Measurements from ENCODE around the gene IGBP1.

Gene IGBP1

DNA sequence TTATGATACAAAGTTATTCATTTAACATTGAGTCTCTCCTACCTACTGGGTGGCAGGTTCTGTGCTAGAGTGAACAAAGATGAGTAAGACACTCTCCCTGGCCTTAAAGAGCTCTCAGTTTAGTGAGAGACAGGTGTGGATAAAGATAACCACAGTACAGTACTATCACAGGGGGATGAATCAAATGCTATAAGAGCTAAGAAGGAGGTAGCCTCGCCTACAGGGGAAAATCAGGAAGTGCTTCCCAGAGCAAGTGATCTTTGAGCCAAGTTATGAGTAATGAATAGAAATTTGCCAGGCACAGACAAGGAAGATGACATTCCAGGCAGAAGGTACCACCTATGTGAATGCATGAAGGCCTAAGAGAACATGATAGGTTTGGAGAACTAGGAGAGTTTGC lies 3.4 kb upstream of the IGBP1 start:
- Mint-ChIP-seq H3K9me3 (no peaks in the 10 kb centered on the region), H3K36me3 (ENCODE audit: low read depth) (peaks cover 17% of the 10 kb centered on the region), H3K27me3 (peaks cover 3% of the 10 kb centered on the region), H3K4me1 (ENCODE audit: low read depth) (peaks cover 10% of the 10 kb centered on the region), H3K4me3 (no peak overlapping the region), H3K27ac (no peak overlapping the region)
- intact Hi-C loops (cut with micrococcal nuclease) = loop anchor here (5.0 to 10.0 kb wide), 2 partner anchors 305 to 513 kb away; partner anchors contain the start of gene EDA

- Mint-ChIP-seq H3K27me3 (peaks cover 3% of the 10 kb centered on the region), H3K4me3 (no peak overlapping the region), H3K36me3 (ENCODE audit: low read depth) (peaks cover 32% of the 10 kb centered on the region), H3K27ac (no peak overlapping the region), H3K9me3 (no peaks in the 10 kb centered on the region), H3K4me1 (ENCODE audit: low read depth) (peaks cover 25% of the 10 kb centered on the region)
- intact Hi-C loops (cut with micrococcal nuclease) = loop anchor here (5.0 to 10.0 kb wide), 2 partner anchors 303 to 515 kb away; partner anchors contain the start of gene EDA
These were observed 1.0 kb upstream of the IGBP1 start for GRCh38 chrX:70132224-70132623.

DNA sequence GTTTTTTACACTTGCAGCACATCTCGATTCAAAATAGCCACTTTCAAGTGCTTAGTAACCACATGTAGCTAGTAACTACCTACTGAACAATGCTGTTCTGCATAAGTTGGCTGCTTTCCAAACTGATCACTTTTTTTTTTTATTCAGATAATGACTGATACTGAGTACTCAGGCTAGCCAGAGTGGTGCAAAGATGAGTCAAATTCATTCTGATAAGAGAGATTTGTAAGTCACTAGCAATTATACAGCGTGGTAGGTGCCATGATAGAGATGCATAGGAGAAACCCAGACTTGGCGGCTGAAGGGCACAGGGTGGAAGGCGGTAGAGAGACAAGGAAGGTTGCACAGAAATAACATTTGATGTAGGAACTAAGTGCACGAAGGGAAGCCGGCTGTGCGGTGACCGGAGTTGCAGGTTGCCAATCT lies 357 bp upstream of the IGBP1 start:
- intact Hi-C loops (cut with micrococcal nuclease) = loop anchor here (1.0 to 10.0 kb wide), 3 partner anchors 156 to 516 kb away; partner anchors contain the start of genes EDA and PDZD11
- peaks cover 3% of the 10 kb centered on the region for H3K27me3 Mint-ChIP-seq
- peak overlapping the region; percentile 98 for H3K4me3 Mint-ChIP-seq
- H3K36me3 Mint-ChIP-seq (ENCODE audit: low read depth) = peaks cover 39% of the 10 kb centered on the region
- no peaks in the 10 kb centered on the region for H3K9me3 Mint-ChIP-seq
- H3K27ac Mint-ChIP-seq = peak overlapping the region; percentile 93
- peaks cover 26% of the 10 kb centered on the region for H3K4me1 Mint-ChIP-seq (ENCODE audit: low read depth)

GRCh38 chrX:70134116-70134477 lies 850 bp downstream of the IGBP1 start:
- Mint-ChIP-seq H3K27me3 (peaks cover 2% of the 10 kb centered on the region), H3K9me3 (no peaks in the 10 kb centered on the region), H3K4me1 (ENCODE audit: low read depth) (peaks cover 26% of the 10 kb centered on the region), H3K36me3 (ENCODE audit: low read depth) (peaks cover 42% of the 10 kb centered on the region), H3K27ac (peak overlapping the region; percentile 93), H3K4me3 (peak overlapping the region; percentile 98)
- intact Hi-C loops (cut with micrococcal nuclease) = loop anchor here (5.0 to 10.0 kb wide), 2 partner anchors 301 to 517 kb away; partner anchors contain the start of gene EDA

DNA sequence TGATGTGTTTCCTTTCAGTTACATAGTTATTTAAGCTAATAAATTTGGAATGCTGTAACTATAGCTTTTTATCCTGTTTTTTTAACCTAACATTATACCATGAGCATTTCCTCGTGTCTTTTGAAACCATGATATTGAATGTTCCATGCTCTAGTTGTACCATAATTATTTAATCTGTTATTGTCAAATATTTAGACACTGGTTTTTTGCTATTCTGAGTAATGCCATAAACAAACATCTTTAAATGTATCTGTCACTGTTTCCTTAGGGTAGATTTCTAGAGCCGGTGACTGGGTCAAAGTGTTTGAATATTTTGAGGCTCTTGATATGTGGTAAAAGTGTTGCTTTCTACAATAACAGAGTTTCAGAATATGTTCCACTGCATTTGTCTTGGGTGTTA lies 5.4 kb downstream of the IGBP1 start:
- intact Hi-C loops (cut with micrococcal nuclease) = loop anchor here (10.0 kb wide), 1 partner anchor 296 kb away; no protein-coding TSS in a partner anchor

DNA sequence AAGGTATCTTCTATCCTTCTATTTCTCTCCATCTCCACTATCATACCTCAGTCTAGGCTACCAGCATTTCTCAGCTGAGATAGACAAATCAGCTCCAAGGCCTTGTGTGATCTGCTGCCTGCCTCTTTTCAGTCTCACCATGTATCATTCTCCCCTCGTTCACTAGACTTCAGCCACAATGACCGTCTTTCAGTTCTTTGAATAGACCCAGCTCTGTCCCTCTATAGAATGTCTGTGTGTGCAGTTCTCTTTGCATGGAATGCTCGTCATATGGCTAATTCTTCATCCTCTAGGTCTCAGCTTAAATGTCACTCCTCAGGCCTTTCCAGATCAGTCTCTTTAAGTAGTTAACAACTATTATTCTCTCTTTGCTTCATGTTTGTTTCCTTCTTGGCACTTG lies 6.5 kb downstream of the IGBP1 start:
- peaks cover 66% of the 10 kb centered on the region for H3K36me3 Mint-ChIP-seq (ENCODE audit: low read depth)
- peaks cover 17% of the 10 kb centered on the region for H3K4me1 Mint-ChIP-seq (ENCODE audit: low read depth)
- H3K9me3 Mint-ChIP-seq = no peaks in the 10 kb centered on the region
- no peak overlapping the region for H3K27ac Mint-ChIP-seq
- H3K27me3 Mint-ChIP-seq = no peaks in the 10 kb centered on the region
- intact Hi-C loops (cut with micrococcal nuclease) = loop anchor here (10.0 kb wide), 1 partner anchor 295 kb away; no protein-coding TSS in a partner anchor
- no peak overlapping the region for H3K4me3 Mint-ChIP-seq

More for the DNA sequence above, 5.4 kb downstream of the IGBP1 start:
- Mint-ChIP-seq H3K4me1 (ENCODE audit: low read depth) (peaks cover 22% of the 10 kb centered on the region), H3K9me3 (no peaks in the 10 kb centered on the region), H3K36me3 (ENCODE audit: low read depth) (peaks cover 76% of the 10 kb centered on the region), H3K27ac (no peak overlapping the region), H3K4me3 (no peak overlapping the region), H3K27me3 (no peaks in the 10 kb centered on the region)

DNA sequence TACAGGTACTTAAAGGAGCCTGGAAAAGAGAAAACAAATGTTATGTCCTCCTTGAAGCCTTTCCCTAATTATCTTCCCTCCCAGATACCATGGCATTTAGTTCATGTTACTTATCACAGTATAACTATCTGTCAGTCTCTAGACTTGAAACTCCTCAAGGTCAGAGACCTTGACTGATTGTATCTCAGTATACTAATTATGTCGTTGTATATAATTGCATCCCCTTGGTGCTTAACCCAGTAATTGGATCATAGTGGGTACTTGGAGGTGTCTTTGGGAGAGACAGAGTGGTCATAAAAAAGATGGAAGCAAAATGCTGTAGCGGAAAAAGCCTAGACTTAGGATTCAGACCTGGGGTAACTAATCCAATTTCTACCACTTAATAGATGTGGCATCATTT lies 8.1 kb downstream of the IGBP1 start:
- Mint-ChIP-seq H3K9me3 (no peaks in the 10 kb centered on the region), H3K36me3 (ENCODE audit: low read depth) (peaks cover 72% of the 10 kb centered on the region), H3K4me1 (ENCODE audit: low read depth) (peaks cover 6% of the 10 kb centered on the region), H3K27ac (no peak overlapping the region), H3K27me3 (no peaks in the 10 kb centered on the region), H3K4me3 (no peak overlapping the region)
- intact Hi-C loops (cut with micrococcal nuclease) = no loop called here

DNA sequence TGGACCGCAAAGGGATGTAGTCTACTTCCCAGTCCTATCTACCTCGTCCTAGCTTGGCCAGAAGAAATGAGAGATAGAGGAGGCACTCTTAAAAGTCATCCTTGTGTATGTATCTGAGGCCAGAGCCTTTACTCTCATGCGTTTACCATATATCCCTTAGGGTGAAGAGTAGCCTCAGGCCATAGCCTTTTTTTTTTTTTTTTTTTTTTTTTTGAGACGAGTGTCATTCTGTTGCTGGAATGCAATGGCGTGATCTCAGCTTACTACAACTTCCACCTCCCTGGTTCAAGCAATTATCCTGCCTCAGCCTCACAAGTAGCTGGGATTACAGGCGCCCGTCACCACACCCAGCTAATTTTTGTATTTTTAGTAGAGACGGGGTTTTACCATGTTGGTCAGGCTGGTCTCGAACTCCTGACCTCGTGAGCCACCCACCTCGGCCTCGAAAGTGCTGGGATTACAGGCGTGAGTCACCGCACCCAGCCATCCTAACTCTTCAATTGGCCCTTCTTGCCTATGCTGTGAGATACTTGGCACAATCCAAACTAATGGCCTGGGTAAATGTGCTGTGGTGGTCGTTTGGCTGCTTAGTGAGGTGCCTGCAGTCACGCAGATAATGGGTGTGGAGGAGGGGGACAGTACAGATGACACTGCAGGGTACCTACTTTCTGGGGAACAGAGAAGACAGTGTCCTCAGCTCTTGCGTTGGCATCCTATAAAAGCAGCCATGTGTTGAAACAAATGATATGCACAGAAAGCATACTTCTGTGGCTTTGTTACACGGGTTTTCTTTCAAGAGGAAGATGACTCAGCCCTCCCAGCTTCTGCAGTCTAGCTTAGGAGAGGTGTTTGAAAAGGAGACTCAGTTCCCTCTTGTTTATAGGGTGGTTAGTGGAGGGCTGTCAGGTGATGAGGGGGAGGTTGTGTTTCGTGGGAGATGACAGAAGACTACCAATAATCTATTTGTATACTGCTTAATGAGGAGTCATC lies 33.6 kb downstream of the IGBP1 start:
- Mint-ChIP-seq H3K4me1 (ENCODE audit: low read depth) (peaks cover 9% of the 10 kb centered on the region), H3K27ac (no peak overlapping the region), H3K4me3 (no peak overlapping the region), H3K9me3 (no peaks in the 10 kb centered on the region), H3K36me3 (ENCODE audit: low read depth) (peaks cover 41% of the 10 kb centered on the region), H3K27me3 (no peaks in the 10 kb centered on the region)
- intact Hi-C loops (cut with micrococcal nuclease) = no loop called here

GRCh38 chrX:70168238-70169188 lies 35.3 kb downstream of the IGBP1 start:
- Mint-ChIP-seq H3K9me3 (no peaks in the 10 kb centered on the region), H3K27me3 (no peaks in the 10 kb centered on the region), H3K4me1 (ENCODE audit: low read depth) (peaks cover 9% of the 10 kb centered on the region), H3K36me3 (ENCODE audit: low read depth) (peaks cover 41% of the 10 kb centered on the region), H3K4me3 (no peak overlapping the region), H3K27ac (no peak overlapping the region)
- intact Hi-C loops (cut with micrococcal nuclease) = no loop called here

GRCh38 chrX:70169281-70169680 lies 36.0 kb downstream of the IGBP1 start:
- H3K4me3 Mint-ChIP-seq = no peak overlapping the region
- H3K9me3 Mint-ChIP-seq = no peaks in the 10 kb centered on the region
- peaks cover 35% of the 10 kb centered on the region for H3K36me3 Mint-ChIP-seq (ENCODE audit: low read depth)
- intact Hi-C loops (cut with micrococcal nuclease) = no loop called here
- H3K27ac Mint-ChIP-seq = no peak overlapping the region
- no peaks in the 10 kb centered on the region for H3K27me3 Mint-ChIP-seq
- peaks cover 9% of the 10 kb centered on the region for H3K4me1 Mint-ChIP-seq (ENCODE audit: low read depth)

DNA sequence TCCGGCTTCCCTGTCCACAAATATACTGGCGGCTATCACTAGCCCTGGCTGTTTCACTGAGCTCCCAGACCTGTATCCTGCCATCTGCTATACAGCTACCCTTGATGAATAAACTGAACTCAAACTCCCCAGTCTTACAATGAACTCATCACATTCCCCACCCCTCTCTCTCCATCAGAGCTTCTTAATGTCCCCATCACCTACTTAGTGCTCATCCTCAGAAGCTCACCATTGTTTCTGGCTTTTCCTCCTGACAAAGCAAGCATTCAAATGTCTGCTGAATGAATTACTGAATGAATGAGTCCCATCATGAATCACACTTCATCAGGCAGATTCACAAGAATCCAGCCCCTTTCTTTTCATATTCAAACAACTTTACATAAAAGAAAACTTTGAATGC lies 38.4 kb downstream of the IGBP1 start:
- Mint-ChIP-seq H3K36me3 (ENCODE audit: low read depth) (peaks cover 12% of the 10 kb centered on the region), H3K4me1 (ENCODE audit: low read depth) (peaks cover 9% of the 10 kb centered on the region), H3K27ac (no peak overlapping the region), H3K4me3 (no peak overlapping the region), H3K27me3 (no peaks in the 10 kb centered on the region), H3K9me3 (no peaks in the 10 kb centered on the region)
- intact Hi-C loops (cut with micrococcal nuclease) = no loop called here

- H3K27ac Mint-ChIP-seq = no peak overlapping the region
- intact Hi-C loops (cut with micrococcal nuclease) = no loop called here
- H3K9me3 Mint-ChIP-seq = no peaks in the 10 kb centered on the region
- H3K4me3 Mint-ChIP-seq = no peak overlapping the region
- H3K36me3 Mint-ChIP-seq (ENCODE audit: low read depth) = peaks cover 6% of the 10 kb centered on the region
- peaks cover 9% of the 10 kb centered on the region for H3K4me1 Mint-ChIP-seq (ENCODE audit: low read depth)
- H3K27me3 Mint-ChIP-seq = no peaks in the 10 kb centered on the region
These were observed 39.0 kb downstream of the IGBP1 start for GRCh38 chrX:70172221-70172620.

DNA sequence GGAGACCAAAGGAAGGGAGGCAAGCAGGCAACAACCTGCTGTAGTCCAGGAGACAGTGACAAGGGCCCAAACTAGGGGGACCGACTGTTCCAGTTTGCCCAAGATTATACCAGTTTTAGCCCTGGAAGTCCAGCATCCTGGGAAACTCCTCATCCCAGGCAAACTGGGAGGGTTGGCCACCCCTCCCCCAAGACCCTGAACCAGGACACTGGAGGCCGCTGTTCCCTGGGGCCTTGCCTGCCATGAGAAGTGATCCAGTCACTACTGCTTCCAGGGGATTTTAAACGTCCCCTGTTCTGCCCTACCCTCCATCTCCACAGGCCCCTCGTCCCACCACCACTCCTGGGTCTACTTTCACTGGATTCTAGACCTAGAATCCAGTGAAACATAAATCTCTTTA lies 39.7 kb downstream of the IGBP1 start:
- Mint-ChIP-seq H3K4me3 (no peak overlapping the region), H3K27me3 (no peaks in the 10 kb centered on the region), H3K36me3 (ENCODE audit: low read depth) (no peaks in the 10 kb centered on the region), H3K9me3 (no peaks in the 10 kb centered on the region), H3K4me1 (ENCODE audit: low read depth) (peaks cover 9% of the 10 kb centered on the region), H3K27ac (no peak overlapping the region)
- intact Hi-C loops (cut with micrococcal nuclease) = no loop called here

All from dendritic cell treated with granulocyte-macrophage colony-stimulating factor and Interleukin-4, amounts not matched to agents 40 ng/mL and 50 ng/mL, for 4 days (primary cell).